Progenitor cell of endocrine pancreas (in vitro differentiated cells): ENCODE measurements around the gene LGR6. TPM values are rescaled to one million over a fixed set of nuclear protein-coding genes. Genes with fewer than 3 reads are reported as not detected.
"Not testable (repeated sequence)": the region's sequence is repeated elsewhere in the genome, so short reads cannot be mapped to it uniquely, and the experiment has no call there.

Source experiments
- DNase-seq: peaks from one replicate; pipeline ENCODE4 v3.0.0; 2021; ENCODE audit warnings: low spot score; ENCODE audit not compliant: unreplicated experiment
- H3K27ac Mint-ChIP-seq: 2 replicates; pipeline ENCODE4 v1.8.0; 2021; ENCODE audit warnings: mild to moderate bottlenecking, moderate library complexity, mixed read lengths
- H3K27me3 Mint-ChIP-seq: 2 replicates; pipeline ENCODE4 v1.8.0; 2021; ENCODE audit warnings: mixed read lengths
- H3K36me3 Mint-ChIP-seq: 2 replicates; pipeline ENCODE4 v1.8.0; 2022; ENCODE audit warnings: mixed read lengths; ENCODE audit not compliant: insufficient read depth
- H3K4me1 Mint-ChIP-seq: 2 replicates; pipeline ENCODE4 v1.8.0; 2021; ENCODE audit warnings: low read depth, mixed read lengths
- H3K4me3 Mint-ChIP-seq: 2 replicates; pipeline ENCODE4 v1.8.0; 2021; ENCODE audit warnings: low read depth, mild to moderate bottlenecking, moderate library complexity, mixed read lengths
- H3K9me3 Mint-ChIP-seq: 2 replicates; pipeline ENCODE4 v1.8.0; 2021; ENCODE audit warnings: low read depth, mixed read lengths
- total RNA-seq: library from RNA; stranded (reverse); gene quantifications from 2 replicates; pipeline ENCODE4 v1.2.1, GENCODE V29; 2021
- TF ChIP-seq, protein P1 (sequence below): fragments of 200-600 bp; sonication (generic); IDR thresholded peaks from one replicate; pipeline ENCODE4 v1.5.0; 2021; ENCODE audit warnings: antibody characterized with exemption, mild to moderate bottlenecking; ENCODE audit not compliant: unreplicated experiment

LGR6 gene
- total RNA-seq, 1 donor from 2014 or later, result 0.50 TPM

DNA sequence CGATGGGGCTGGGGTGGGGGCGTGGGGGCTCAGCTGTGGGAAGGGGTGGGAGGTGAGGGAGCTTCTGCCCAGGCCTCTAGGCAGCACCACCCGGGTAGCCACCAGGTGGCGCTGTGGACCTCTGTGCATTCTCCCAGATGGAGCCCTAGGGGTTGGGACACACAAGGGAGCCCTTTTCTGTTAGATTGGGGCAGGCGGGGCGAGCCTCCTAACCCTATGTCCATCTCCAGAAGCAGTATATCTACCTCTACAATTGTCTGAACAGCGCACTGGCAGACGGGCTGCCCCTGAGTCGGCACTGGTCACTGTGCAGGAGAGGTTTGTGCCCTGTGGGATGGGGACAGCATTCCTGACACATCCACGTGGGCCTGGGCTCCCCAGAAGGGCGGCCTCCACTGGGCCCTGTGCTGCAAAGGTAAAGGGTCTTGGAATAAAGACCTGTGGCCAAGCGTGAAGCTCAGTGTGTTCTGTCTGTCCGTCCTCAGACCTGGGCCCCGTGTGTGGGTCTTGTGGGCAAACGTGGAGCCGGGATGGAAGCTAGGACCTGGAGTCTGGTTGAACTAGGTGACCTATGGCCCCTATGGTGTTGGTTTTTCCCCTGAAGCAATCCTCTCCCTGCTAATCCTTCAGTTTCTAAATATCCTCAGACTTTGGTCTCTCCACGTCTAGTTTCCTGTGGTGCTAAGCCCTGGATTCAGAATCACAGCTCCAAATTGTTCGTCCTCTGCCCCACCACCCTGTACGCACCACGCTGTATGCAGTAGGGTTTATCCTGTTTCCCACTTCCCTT lies 4.4 kb upstream of the LGR6 start:
- DNase-seq, result peak; percentile 83
- no peaks in the 10 kb centered on the region for H3K36me3 Mint-ChIP-seq
- peaks cover 21% of the 10 kb centered on the region for H3K27me3 Mint-ChIP-seq
- H3K4me3 Mint-ChIP-seq, result no peak overlapping the region
- no peaks in the 10 kb centered on the region for H3K9me3 Mint-ChIP-seq
- peaks cover 5% of the 10 kb centered on the region for H3K4me1 Mint-ChIP-seq
- TF ChIP-seq, protein P1, sequence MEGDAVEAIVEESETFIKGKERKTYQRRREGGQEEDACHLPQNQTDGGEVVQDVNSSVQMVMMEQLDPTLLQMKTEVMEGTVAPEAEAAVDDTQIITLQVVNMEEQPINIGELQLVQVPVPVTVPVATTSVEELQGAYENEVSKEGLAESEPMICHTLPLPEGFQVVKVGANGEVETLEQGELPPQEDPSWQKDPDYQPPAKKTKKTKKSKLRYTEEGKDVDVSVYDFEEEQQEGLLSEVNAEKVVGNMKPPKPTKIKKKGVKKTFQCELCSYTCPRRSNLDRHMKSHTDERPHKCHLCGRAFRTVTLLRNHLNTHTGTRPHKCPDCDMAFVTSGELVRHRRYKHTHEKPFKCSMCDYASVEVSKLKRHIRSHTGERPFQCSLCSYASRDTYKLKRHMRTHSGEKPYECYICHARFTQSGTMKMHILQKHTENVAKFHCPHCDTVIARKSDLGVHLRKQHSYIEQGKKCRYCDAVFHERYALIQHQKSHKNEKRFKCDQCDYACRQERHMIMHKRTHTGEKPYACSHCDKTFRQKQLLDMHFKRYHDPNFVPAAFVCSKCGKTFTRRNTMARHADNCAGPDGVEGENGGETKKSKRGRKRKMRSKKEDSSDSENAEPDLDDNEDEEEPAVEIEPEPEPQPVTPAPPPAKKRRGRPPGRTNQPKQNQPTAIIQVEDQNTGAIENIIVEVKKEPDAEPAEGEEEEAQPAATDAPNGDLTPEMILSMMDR, result peak; percentile 94
- no peak overlapping the region for H3K27ac Mint-ChIP-seq

DNA sequence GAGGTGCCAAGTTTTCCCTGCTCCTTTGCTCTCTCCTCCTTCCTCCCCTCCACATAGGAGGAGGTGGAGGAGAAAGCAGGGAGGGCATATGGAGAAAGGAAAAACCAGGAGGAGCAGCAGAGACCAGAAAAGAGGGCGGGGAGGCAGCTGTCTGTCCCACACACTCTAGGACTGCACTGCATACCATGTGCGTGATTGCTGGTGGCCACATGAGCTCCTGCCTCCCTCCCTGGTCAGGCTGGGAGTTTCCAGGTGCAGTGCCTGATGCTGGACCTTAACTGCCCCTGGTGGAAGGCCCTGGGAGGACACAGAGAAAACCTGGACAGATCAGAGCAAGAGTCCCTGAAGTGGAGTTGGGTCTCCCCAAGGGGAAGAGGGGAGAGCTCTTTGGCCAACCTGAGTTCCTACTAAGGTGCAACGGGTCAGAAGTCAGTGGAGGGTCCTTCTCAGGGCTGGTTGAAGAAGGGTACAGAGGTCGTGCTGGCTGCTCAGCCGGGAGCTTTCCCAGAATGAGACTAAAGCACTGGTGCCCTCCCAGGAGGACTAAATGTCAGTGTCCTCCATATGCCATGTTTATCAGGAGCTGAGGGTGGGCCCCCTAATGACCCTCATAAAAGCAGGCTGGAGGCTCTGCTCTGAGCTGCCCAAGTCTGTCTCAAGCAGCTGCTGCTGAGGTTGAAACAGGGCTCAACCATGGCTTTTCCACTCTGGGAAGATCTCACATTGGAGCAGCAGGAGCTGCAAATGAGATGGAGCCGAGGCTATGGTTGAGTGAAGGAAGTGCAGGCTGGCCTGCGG lies 3.5 kb upstream of the LGR6 start:
- no peak overlapping the region for H3K4me3 Mint-ChIP-seq
- TF ChIP-seq, protein P1, result peak; percentile 30
- H3K36me3 Mint-ChIP-seq, result no peaks in the 10 kb centered on the region
- H3K27me3 Mint-ChIP-seq, result peaks cover 23% of the 10 kb centered on the region
- H3K9me3 Mint-ChIP-seq, result no peaks in the 10 kb centered on the region
- no peak overlapping the region for H3K27ac Mint-ChIP-seq
- no peak for DNase-seq
- H3K4me1 Mint-ChIP-seq, result peaks cover 4% of the 10 kb centered on the region

DNA sequence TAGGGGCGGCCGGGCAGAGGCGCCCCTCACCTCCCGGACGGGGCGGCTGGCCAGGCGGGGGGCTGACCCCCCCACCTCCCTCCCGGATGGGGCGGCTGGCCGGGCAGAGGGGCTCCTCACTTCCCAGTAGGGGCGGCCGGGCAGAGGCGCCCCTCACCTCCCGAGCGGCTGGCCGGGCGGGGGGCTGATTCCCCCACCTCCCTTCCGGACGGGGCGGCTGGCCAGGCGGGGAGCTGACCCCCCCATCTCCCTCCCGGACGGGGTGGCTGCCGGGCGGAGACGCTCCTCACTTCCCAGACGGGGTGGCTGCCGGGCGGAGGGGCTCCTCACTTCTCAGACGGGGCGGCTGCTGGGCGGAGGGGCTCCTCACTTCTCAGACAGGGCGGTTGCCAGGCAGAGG lies 2.2 kb upstream of the LGR6 start:
- not testable (repeated sequence) for DNase-seq, H3K9me3 Mint-ChIP-seq, H3K27ac Mint-ChIP-seq, H3K4me1 Mint-ChIP-seq, H3K4me3 Mint-ChIP-seq, H3K36me3 Mint-ChIP-seq
- peaks cover 36% of the 10 kb centered on the region for H3K27me3 Mint-ChIP-seq

DNA sequence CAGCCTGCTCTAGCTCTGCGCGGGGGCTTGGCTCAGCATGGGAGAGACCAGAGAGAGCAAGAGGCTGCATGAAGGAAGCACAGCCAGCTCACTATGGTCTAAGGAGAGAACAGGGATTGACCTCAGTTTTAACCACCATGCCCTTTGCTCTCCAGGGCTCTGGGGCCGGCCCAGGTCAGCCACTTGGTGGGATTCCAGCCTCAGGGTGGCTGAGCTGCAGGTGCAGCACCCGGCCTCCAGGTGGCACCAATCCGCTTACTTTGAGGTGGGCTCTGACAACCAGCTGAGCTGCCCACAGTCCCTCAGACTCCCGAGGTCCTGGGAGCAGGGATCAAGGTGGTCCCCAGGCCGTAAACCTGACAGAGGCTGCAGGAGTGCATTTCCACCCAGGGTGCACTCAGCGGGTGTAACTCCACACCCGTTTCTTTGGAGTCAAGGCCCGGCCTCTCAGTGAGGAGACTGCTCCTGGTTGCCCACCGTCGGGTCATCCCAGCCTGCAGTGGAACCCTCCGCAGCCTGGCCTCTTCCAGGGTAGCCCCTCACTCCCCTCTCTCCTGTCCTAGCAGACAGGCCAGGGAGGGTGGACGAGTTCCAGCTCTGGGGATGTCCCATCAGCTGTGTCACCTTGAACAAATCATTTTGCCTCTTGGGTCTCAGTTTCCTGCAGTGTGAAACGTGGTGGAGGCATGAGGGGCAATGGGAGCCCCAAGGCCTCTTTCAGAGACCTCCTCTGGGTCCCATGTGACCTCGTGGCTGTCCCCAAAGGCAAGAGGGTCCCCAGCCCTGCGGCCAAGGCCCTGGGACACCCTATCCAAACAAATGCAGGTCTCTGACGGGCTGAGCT lies 607 bp upstream of the LGR6 start:
- TF ChIP-seq, protein P1, result peak; percentile 80
- H3K4me1 Mint-ChIP-seq, result peaks cover 4% of the 10 kb centered on the region
- H3K27ac Mint-ChIP-seq, result no peak overlapping the region
- peaks cover 43% of the 10 kb centered on the region for H3K27me3 Mint-ChIP-seq
- no peaks in the 10 kb centered on the region for H3K36me3 Mint-ChIP-seq
- H3K9me3 Mint-ChIP-seq, result no peaks in the 10 kb centered on the region
- DNase-seq, result peak; percentile 69
- no peak overlapping the region for H3K4me3 Mint-ChIP-seq

DNA sequence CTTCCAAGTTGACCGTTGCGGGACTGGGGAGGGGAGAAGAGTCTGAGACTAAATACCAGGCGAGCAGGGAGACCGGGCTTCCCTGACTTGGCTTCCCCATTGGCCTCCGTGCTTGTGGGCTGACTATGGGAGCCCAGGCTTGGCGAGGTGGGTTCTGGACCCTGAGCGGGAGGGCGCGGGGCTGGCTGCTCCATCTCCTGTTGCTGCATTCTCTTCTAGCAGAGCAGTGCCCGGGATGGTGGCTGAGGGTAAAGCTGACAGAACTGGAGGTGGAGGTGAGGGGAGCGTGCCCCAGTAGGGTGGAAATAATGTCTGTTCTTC lies 689 bp downstream of the LGR6 start:
- no peak for DNase-seq
- H3K27ac Mint-ChIP-seq, result no peak overlapping the region
- H3K27me3 Mint-ChIP-seq, result peaks cover 51% of the 10 kb centered on the region
- no peaks in the 10 kb centered on the region for H3K36me3 Mint-ChIP-seq
- no peak overlapping the region for H3K4me3 Mint-ChIP-seq
- TF ChIP-seq, protein P1, result no peak
- no peaks in the 10 kb centered on the region for H3K9me3 Mint-ChIP-seq
- peaks cover 4% of the 10 kb centered on the region for H3K4me1 Mint-ChIP-seq
